Measurements from ENCODE around the gene CRB3.
"Not testable (repeated sequence)": the region's sequence is repeated elsewhere in the genome, so short reads cannot be mapped to it uniquely, and the experiment has no call there.

CRB3 gene

GRCh38 chr19:6498294-6499036, 34.4 kb downstream of the CRB3 start:
- DNase-seq, result no peak

- no peak for DNase-seq
Measured at GRCh38 chr19:6499052-6499790, 35.1 kb downstream of the CRB3 start.

- no peak for DNase-seq
Measured at GRCh38 chr19:6500837-6501739, 37.0 kb downstream of the CRB3 start.

- no peak for DNase-seq
Measured at GRCh38 chr19:6501740-6502648, 37.9 kb downstream of the CRB3 start, which contains the start of gene TUBB4A. TSS of gene TUBB4A (minus strand) at chr19:6502309. CDS start at chr19:6502212, 97 bp downstream.

GRCh38 chr19:6503407-6504201, 39.5 kb downstream of the CRB3 start:
- no peak for DNase-seq

GRCh38 chr19:6508028-6508771, 44.1 kb downstream of the CRB3 start:
- DNase-seq, result not testable (repeated sequence)

- no peak for DNase-seq
Measured at GRCh38 chr19:6509118-6509971, 45.3 kb downstream of the CRB3 start.

GRCh38 chr19:6510618-6511017, 46.5 kb downstream of the CRB3 start:
- DNase-seq, result no peak

- no peak for DNase-seq
Measured at GRCh38 chr19:6514089-6514488, 50.0 kb downstream of the CRB3 start.

GRCh38 chr19:6514926-6515544, 51.0 kb downstream of the CRB3 start:
- no peak for DNase-seq

- peak; percentile 86 for DNase-seq
Measured at GRCh38 chr19:6516018-6516658, 52.1 kb downstream of the CRB3 start.

Measured in kidney glomerular epithelial cell (primary cell).